PFSK-1 (cell line): ENCODE measurements around the gene SPATA6.

ENCODE experiments used
- POLR2AphosphoS5 ChIP-seq: IDR thresholded peaks from 2 replicates; pipeline ENCODE4 v1.6.1; 2012; ENCODE audit warnings: low read depth, mild to moderate bottlenecking, control low read depth, low read length, moderate library complexity
- REST ChIP-seq, 2 experiments: IDR thresholded peaks; 2 replicates each; pipeline versions ENCODE4 v1.6.1 to v1.8.0; 2011 to 2012; ENCODE audit warnings: low read depth in 2 of 2, low read length in 2 of 2, control low read depth in 1 of 2, inconsistent platforms in 1 of 2, mild to moderate bottlenecking in 1 of 2, moderate library complexity in 1 of 2; ENCODE audit not compliant: insufficient read depth in 1 of 2
- SIN3A ChIP-seq: IDR thresholded peaks from 2 replicates; pipeline ENCODE4 v1.6.1; 2012; ENCODE audit warnings: mild to moderate bottlenecking, low read length, moderate library complexity, borderline replicate concordance; ENCODE audit not compliant: insufficient read depth
- TAF1 ChIP-seq: IDR thresholded peaks from 2 replicates; pipeline ENCODE4 v1.6.1; 2012; ENCODE audit warnings: low read length, control low read depth, borderline replicate concordance; ENCODE audit not compliant: insufficient read depth

GRCh38 chr1:48422009-48422408 lies 50.0 kb downstream of the SPATA6 start:
- no peak for TF ChIP-seq POLR2AphosphoS5
- no peak for TF ChIP-seq TAF1
- TF ChIP-seq REST (IDR thresholded peaks at IDR 0.05; ENCODE audit: insufficient read depth in 1 of 2, low read depth in 2 of 2, low read length in 2 of 2): no peak
- no peak for TF ChIP-seq SIN3A
